GM21825 (cell line): Measurements from ENCODE around the gene TMEM139.
"Not testable (repeated sequence)": the region's sequence is repeated elsewhere in the genome, so short reads cannot be mapped to it uniquely, and the experiment has no call there.

ENCODE experiments used
- ATAC-seq: cut with Tn5 transposase; IDR thresholded peaks from one replicate; pipeline ENCODE4 v1.9.1; 2021; ENCODE audit warnings: mild to moderate bottlenecking, moderate library complexity; ENCODE audit not compliant: unreplicated experiment

TMEM139 gene

GRCh38 chr7:143257501-143257900, 27.3 kb upstream of the TMEM139 start:
- no peak for ATAC-seq

- peak; percentile 39 for ATAC-seq
Observed at GRCh38 chr7:143258831-143259230, 25.9 kb upstream of the TMEM139 start.

- ATAC-seq: no peak
Observed at GRCh38 chr7:143259765-143260164, 25.0 kb upstream of the TMEM139 start.

- no peak for ATAC-seq
Observed at GRCh38 chr7:143261901-143262300, 22.9 kb upstream of the TMEM139 start.

- ATAC-seq: peak; percentile 97
Observed at GRCh38 chr7:143263266-143264195, 21.2 kb upstream of the TMEM139 start, which contains the start of gene GSTK1. GSTK1 (plus strand) TSS chr7:143263441; CDS start chr7:143263514, 73 bp downstream.

- not testable (repeated sequence) for ATAC-seq
Observed at GRCh38 chr7:143264196-143264568, 20.6 kb upstream of the TMEM139 start.

- no peak for ATAC-seq
Observed at GRCh38 chr7:143265017-143265693, 19.6 kb upstream of the TMEM139 start.

GRCh38 chr7:143269251-143269650, 15.5 kb upstream of the TMEM139 start:
- ATAC-seq: no peak

GRCh38 chr7:143271240-143271639, 13.5 kb upstream of the TMEM139 start:
- ATAC-seq: no peak

- no peak for ATAC-seq
Observed at GRCh38 chr7:143272871-143273270, 11.9 kb upstream of the TMEM139 start.

- no peak for ATAC-seq
Observed at GRCh38 chr7:143279186-143280098, 5.3 kb upstream of the TMEM139 start.

GRCh38 chr7:143280160-143280559, 4.6 kb upstream of the TMEM139 start:
- no peak for ATAC-seq

GRCh38 chr7:143280566-143280965, 4.2 kb upstream of the TMEM139 start:
- no peak for ATAC-seq

- ATAC-seq: no peak
Observed at GRCh38 chr7:143281529-143281928, 3.2 kb upstream of the TMEM139 start.

- ATAC-seq: no peak
Observed at GRCh38 chr7:143282124-143282523, 2.6 kb upstream of the TMEM139 start.

- ATAC-seq: no peak
Observed at GRCh38 chr7:143283381-143283780, 1.4 kb upstream of the TMEM139 start.

- no peak for ATAC-seq
Observed at GRCh38 chr7:143285470-143285778, 666 bp downstream of the TMEM139 start.

- ATAC-seq: no peak
Observed at GRCh38 chr7:143285806-143286521, 1.2 kb downstream of the TMEM139 start.

GRCh38 chr7:143286522-143286890, 1.7 kb downstream of the TMEM139 start:
- no peak for ATAC-seq

- ATAC-seq: no peak
Observed at GRCh38 chr7:143287339-143287934, 2.7 kb downstream of the TMEM139 start.
